ENCODE measurements around the gene MINDY4B. TPM values are rescaled to one million over a fixed set of nuclear protein-coding genes. Genes with fewer than 3 reads are reported as not detected.

Gene MINDY4B
- total and polyA plus RNA-seq, 2 of the 8 experiments (the other 6 are each of a cell fraction or from before 2014, with no cell fraction given) = not detected

GRCh38 chr3:150920236-150920635, 15.0 kb upstream of the MINDY4B start:
- Histone ChIP-seq H3K4me2 (ENCODE audit: insufficient read depth in 1 of 2, low read depth in 2 of 2, low read length in 2 of 2) (no peak overlapping the region), H2BK15ac (ENCODE audit: low read length) (no peak overlapping the region; the same call in 1 of the 2 replicates), H2AK5ac (ENCODE audit: low read depth, low read length) (no peak overlapping the region), H3K4me1 (replicated peaks in 1 of 4; ENCODE audit: control insufficient read depth in 3 of 4, insufficient read depth in 4 of 4, low read length in 3 of 4) (peaks cover 2 to 10% (median 4%) of the 10 kb centered on the region in 4 experiments; a peak in 6 of 7 replicates), H3K56ac (replicated peaks; ENCODE audit: insufficient read length, low read depth, low read length) (no peak overlapping the region), H4K91ac (replicated peaks; ENCODE audit: insufficient read length, low read length) (no peak overlapping the region), H2BK120ac (replicated peaks; ENCODE audit: low read depth, low read length) (no peak overlapping the region), H3K36me3 (ENCODE audit: control insufficient read depth in 2 of 4, insufficient read depth in 4 of 4, low read length in 3 of 4) (no peaks in the 10 kb centered on the region), H3K18ac (ENCODE audit: extremely low read depth, low read length) (no peak overlapping the region), H2AFZ (ENCODE audit: low read length) (no peak overlapping the region), H3K9ac (replicated peaks in 1 of 4; ENCODE audit: extremely low read depth in 1 of 4, low read depth in 3 of 4, low read length in 3 of 4) (no peak overlapping the region), H3K14ac (ENCODE audit: insufficient read length) (no peak overlapping the region), H2BK20ac (ENCODE audit: low read length) (no peak overlapping the region), H3K4ac (replicated peaks; ENCODE audit: insufficient read length, low read depth, low read length) (no peak overlapping the region), H3K23me2 (ENCODE audit: low read depth, low read length) (no peaks in the 10 kb centered on the region; the same call in 1 of the 2 replicates), H3K27ac (ENCODE audit: low read depth, low read length) (no peak overlapping the region), H3K4me3 (ENCODE audit: extremely low read depth in 1 of 4, insufficient read depth in 2 of 4, low read depth in 3 of 4, low read length in 4 of 4) (no peak overlapping the region), H4K8ac (ENCODE audit: extremely low read depth, insufficient read depth, low read length) (no peak overlapping the region), H2BK12ac (ENCODE audit: low read depth, low read length) (no peak overlapping the region), H4K5ac (ENCODE audit: insufficient read length, low read depth, low read length) (no peak overlapping the region), H4K20me1 (replicated peaks in 1 of 2; ENCODE audit: control insufficient read depth in 1 of 2, insufficient read depth in 2 of 2, low read length in 2 of 2) (no peaks in the 10 kb centered on the region), H3K9me3 (ENCODE audit: insufficient read depth in 2 of 2, low read depth in 1 of 2, low read length in 1 of 2) (no peaks in the 10 kb centered on the region), H3K79me1 (ENCODE audit: low read depth, low read length) (no peaks in the 10 kb centered on the region), H3K27me3 (replicated peaks in 1 of 4; ENCODE audit: control insufficient read depth in 3 of 4, extremely low read depth in 1 of 4, insufficient read depth in 3 of 4, low read length in 3 of 4) (no peaks in the 10 kb centered on the region; a peak in 1 of 7 replicates), H2BK5ac (ENCODE audit: low read depth, low read length) (no peak overlapping the region), H3K23ac (ENCODE audit: insufficient read length) (no peak overlapping the region), H3K79me2 (ENCODE audit: control insufficient read depth in 1 of 2, insufficient read depth in 2 of 2, low read length in 2 of 2) (no peaks in the 10 kb centered on the region)
- TF ChIP-seq ATF2 (IDR thresholded peaks at IDR 0.05; ENCODE audit: low read length) (no peak), TEAD4 (IDR thresholded peaks at IDR 0.05; ENCODE audit: low read depth, low read length) (no peak), BCL11A (IDR thresholded peaks at IDR 0.05; ENCODE audit: low read depth in 2 of 2, low read length in 2 of 2) (no peak), E2F6 (IDR thresholded peaks at IDR 0.05) (no peak), POU5F1 (IDR thresholded peaks at IDR 0.05; ENCODE audit: low read depth, low read length) (no peak), PHF8 (conservative IDR thresholded peaks at IDR 0.05; ENCODE audit: low read depth, low read length) (no peak), SIRT6 (IDR thresholded peaks at IDR 0.05; ENCODE audit: low read length) (no peak), RFX5 (IDR thresholded peaks at IDR 0.05; ENCODE audit: borderline replicate concordance, low read depth, low read length) (no peak), EZH2 (IDR thresholded peaks at IDR 0.05; ENCODE audit: low read depth, low read length, severe bottlenecking) (no peak), NANOG (IDR thresholded peaks at IDR 0.05; ENCODE audit: insufficient read depth, low read depth, low read length, poor library complexity, severe bottlenecking) (no peak)
- WGBS, 2 experiments (ENCODE audit: extremely low coverage in 1 of 2, insufficient coverage in 1 of 2, insufficient read length in 1 of 2, insufficient replicate concordance in 2 of 2, low coverage in 1 of 2, low lambda C conversion rate in 2 of 2, missing lambda C conversion rate in 1 of 2) = 81% methylated on average over 2 of the region's 2 CpGs; no CpG with 5 or more reads in 1 of the 2 experiments
- FAIRE-seq = no peak
- ChIA-PET POLR2A (ENCODE audit: partially characterized antibody) (no interaction called here), CTCF (ENCODE audit: partially characterized antibody) (interaction anchor here (0.9 to 1.5 kb wide), 3 partner anchors 10 to 236 kb away, joined by 3 read pairs; no protein-coding TSS in a partner anchor)
- DNase-seq (ENCODE audit: low read depth in 1 of 2, low spot score in 2 of 2) = no peak

All from H1 (cell line).